Measurements from ENCODE around the gene ATF5. TPM values are rescaled to one million over a fixed set of nuclear protein-coding genes. Genes with fewer than 3 reads are reported as not detected.

The ATF5 gene, protein sequence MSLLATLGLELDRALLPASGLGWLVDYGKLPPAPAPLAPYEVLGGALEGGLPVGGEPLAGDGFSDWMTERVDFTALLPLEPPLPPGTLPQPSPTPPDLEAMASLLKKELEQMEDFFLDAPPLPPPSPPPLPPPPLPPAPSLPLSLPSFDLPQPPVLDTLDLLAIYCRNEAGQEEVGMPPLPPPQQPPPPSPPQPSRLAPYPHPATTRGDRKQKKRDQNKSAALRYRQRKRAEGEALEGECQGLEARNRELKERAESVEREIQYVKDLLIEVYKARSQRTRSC
- total RNA-seq = 8.6 TPM

DNA sequence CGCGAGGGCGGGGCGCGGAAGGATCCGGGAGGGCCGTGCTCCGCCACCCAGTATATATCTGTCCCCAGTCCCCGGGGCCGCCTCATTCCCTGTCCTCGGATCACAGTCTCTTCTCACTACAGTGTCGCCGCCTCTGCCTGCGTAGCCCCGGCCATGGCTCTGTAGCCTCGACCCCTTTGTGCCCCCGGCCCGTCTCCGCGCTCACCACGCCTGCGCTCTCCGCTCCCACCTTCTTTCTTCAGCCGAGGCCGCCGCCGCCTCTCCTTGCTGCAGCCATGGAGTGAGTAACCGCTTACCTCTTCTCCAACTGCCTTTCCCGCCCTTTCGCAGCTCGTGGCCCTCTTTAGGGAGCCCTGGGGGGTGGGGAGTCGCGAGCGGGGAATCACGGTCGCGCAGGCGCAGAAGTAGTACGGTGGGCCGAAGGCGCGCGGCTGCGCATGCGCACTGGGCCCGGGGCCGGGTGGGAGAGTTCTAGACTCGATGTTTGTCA, at the start of gene ATF5, which contains the start of gene NUP62:
Gene ATF5 (plus strand): TSS at position 85 of the 490 bp plus-strand sequence. CDS start 1,646 bp downstream, outside the sequence.
Gene NUP62 (minus strand): TSS at position 384 of the 490 bp plus-strand sequence. CDS start 19,697 bp downstream, outside the sequence.
- DNase-seq = peak; percentile 69

- no peak for DNase-seq
Measured at GRCh38 chr19:49879243-49879963, 49.6 kb upstream of the ATF5 start.

GRCh38 chr19:49880162-49880869, 48.7 kb upstream of the ATF5 start:
- DNase-seq = no peak

- no peak for DNase-seq
Measured at GRCh38 chr19:49881186-49881585, 47.8 kb upstream of the ATF5 start.

GRCh38 chr19:49881672-49882394, 47.2 kb upstream of the ATF5 start:
- DNase-seq = no peak

DNA sequence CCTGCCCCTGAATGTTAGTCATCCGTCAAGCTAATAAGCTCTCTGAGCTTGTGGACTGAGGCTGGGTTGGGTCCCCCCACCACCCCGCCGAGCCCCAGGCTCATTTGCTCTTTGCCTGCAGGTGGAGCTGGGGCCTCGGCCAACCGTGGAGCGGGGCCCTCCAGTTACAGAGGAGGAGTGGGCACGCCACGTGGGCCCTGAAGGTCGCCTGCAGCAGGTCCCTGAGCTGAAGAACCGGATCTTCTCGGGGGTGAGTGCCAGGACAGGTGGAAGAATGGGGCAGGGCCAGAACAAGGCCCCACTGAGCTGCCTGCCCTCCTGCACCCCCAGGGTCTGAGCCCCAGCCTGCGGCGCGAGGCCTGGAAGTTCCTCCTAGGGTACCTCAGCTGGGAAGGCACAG, 46.4 kb upstream of the ATF5 start:
- DNase-seq = no peak

- DNase-seq = no peak
Measured at GRCh38 chr19:49883094-49883493, 45.9 kb upstream of the ATF5 start.

- DNase-seq = no peak
Measured at GRCh38 chr19:49884109-49884508, 44.9 kb upstream of the ATF5 start.

- DNase-seq = no peak
Measured at GRCh38 chr19:49884760-49885159, 44.2 kb upstream of the ATF5 start.

DNA sequence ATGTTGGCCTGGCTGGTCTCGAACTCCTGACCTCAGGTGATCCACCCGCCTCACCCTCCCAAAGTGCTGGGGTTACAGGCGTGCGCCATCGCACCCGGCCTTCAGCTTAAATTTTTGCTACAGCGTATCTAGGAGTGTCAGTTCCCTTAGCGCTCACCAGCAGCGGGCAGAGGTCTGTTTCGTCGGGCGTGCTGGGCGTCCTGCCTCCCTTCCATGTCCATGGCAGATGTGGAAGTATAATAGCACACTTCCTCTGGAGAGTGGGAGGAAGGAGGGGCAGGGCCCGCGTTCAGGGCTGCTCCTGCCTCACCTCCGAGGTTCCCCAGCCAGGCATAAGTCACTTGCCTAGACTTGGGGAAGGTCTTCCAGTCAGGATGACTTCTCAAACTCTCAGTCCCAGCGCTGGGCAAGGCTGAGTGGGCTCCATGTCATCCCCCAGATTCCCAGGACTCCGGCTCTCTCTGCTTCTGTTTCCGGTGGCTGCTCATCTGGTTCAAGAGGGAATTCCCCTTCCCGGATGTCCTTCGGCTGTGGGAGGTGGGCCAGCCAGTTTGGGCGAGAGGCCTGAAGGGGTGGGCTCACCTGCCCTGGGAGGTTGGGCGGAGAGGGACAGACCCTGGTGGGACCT, 41.9 kb upstream of the ATF5 start:
- DNase-seq = no peak

GRCh38 chr19:49887665-49888509, 41.1 kb upstream of the ATF5 start:
- no peak for DNase-seq

DNA sequence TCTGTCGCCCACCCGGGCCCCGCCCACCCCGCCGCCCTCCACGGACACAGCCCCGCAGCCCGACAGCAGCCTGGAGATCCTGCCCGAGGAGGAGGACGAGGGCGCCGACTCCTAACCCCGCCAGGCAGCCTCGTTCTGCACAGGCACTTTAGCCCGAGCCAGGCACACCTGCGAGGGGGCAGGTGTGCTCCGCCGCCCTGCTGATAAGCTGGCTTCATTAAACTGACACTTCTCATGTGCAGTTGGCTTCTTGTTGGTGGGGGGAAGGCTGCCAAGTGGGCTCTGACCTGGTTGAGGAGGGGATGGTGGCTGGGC, 40.5 kb upstream of the ATF5 start:
- no peak for DNase-seq

- DNase-seq = no peak
Measured at GRCh38 chr19:49889038-49889686, 39.8 kb upstream of the ATF5 start.

GRCh38 chr19:49889687-49890348, 39.2 kb upstream of the ATF5 start:
- peak; percentile 30 for DNase-seq

GRCh38 chr19:49890349-49891311, 38.4 kb upstream of the ATF5 start:
- DNase-seq = no peak

DNA sequence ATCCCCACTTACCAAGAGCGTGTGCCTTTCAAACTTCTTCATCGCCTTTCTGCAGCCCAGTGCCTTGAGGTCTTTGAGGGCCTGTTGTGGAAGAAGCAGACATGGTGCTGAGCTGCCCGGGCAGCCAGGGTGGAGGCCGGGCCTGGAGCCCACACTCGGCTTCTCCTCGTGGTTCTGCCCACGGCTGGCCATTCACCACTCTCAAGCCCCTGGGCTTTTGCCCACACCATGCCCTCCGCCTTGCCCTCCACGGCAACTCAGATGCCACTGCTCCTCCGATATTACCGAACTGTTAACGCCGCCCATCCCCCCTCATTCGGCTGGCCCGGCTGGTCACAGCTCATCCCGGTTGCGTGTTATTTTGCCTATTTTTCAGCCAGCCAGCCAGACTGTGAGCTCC, 37.6 kb upstream of the ATF5 start:
- no peak for DNase-seq

- no peak for DNase-seq
Measured at GRCh38 chr19:49892716-49893115, 36.3 kb upstream of the ATF5 start.

DNA sequence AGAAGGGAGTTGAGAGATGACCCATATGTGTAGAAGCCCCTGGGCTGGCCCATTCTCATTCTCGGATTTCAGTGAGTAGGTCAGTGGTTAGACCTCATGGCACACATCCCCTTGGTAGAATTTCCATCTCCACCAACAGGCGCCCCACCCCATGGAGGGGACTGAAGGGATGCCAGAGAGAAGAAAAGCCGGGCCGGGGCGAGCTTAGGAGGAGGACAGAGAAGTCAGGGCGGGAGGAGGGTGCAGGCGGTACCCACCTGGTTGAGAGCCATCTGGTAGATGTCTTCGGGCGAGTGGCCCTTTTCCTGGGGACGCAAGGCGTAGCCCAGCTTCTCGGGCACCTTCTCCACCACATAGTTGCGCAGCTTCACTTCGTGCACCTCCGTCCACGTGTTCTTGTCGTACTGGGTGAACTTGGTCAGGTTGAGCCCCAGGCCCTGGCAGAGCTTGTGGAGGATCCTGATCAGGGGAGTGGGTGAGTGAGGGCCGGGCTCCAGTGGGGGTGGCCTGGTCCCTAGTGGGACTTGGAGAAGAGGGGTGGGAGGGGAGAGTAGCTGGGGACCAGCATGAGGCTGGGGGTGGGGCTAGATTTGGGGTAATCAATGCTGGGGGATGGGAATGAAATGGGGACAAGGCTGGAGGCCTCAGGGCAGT, 34.9 kb upstream of the ATF5 start:
- DNase-seq = no peak

Data from occipital lobe (tissue), 2 donors.